Measurements from ENCODE around the gene SLC4A1AP. TPM values are rescaled to one million over a fixed set of nuclear protein-coding genes. Genes with fewer than 3 reads are reported as not detected.

SLC4A1AP gene
- total and polyA plus RNA-seq, 9 of the 15 experiments (the other 6 are each of a cell fraction or from before 2014, with no cell fraction given): 8.1 to 40.5 (median 35.3) TPM

- TF ChIP-seq, protein P1, sequence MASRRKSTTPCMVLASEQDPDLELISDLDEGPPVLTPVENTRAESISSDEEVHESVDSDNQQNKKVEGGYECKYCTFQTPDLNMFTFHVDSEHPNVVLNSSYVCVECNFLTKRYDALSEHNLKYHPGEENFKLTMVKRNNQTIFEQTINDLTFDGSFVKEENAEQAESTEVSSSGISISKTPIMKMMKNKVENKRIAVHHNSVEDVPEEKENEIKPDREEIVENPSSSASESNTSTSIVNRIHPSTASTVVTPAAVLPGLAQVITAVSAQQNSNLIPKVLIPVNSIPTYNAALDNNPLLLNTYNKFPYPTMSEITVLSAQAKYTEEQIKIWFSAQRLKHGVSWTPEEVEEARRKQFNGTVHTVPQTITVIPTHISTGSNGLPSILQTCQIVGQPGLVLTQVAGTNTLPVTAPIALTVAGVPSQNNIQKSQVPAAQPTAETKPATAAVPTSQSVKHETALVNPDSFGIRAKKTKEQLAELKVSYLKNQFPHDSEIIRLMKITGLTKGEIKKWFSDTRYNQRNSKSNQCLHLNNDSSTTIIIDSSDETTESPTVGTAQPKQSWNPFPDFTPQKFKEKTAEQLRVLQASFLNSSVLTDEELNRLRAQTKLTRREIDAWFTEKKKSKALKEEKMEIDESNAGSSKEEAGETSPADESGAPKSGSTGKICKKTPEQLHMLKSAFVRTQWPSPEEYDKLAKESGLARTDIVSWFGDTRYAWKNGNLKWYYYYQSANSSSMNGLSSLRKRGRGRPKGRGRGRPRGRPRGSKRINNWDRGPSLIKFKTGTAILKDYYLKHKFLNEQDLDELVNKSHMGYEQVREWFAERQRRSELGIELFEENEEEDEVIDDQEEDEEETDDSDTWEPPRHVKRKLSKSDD (conservative IDR thresholded peaks at IDR 0.05; ENCODE audit: low read length): no peak
Observed at GRCh38 chr2:27710640-27711430, 47.1 kb downstream of the SLC4A1AP start (continued).

- H3K79me2 ChIP-seq (ENCODE audit: control insufficient read depth, insufficient read depth, low read length): no peaks in the 10 kb centered on the region
- CTCF ChIA-PET (ENCODE audit: low intra/inter-chr PET ratio): no interaction called here
- FAIRE-seq (no peak), ATAC-seq (no peak), DNase-seq (ENCODE audit: extremely low read depth in 1 of 4, low spot score in 3 of 4) (no peak)
- H3K9me3 ChIP-seq (replicated peaks; ENCODE audit: control insufficient read depth, insufficient read depth, low read depth, low read length): no peaks in the 10 kb centered on the region
- no peaks in the 10 kb centered on the region for H3K36me3 ChIP-seq (ENCODE audit: control insufficient read depth, insufficient read depth, low read length)
- intact Hi-C loops (cut with micrococcal nuclease): no loop called here
- no peak overlapping the region for H2AFZ ChIP-seq (ENCODE audit: low read depth, low read length)
- no peak overlapping the region for H3K4me3 ChIP-seq
- H3K9ac ChIP-seq (ENCODE audit: insufficient read depth in 1 of 2, low read depth in 2 of 2, low read length in 2 of 2): no peak overlapping the region
- H4K20me1 ChIP-seq (replicated peaks; ENCODE audit: control insufficient read depth, insufficient read depth, low read length): no peaks in the 10 kb centered on the region
- in situ Hi-C loops (cut with MboI): no loop called here
- no peaks in the 10 kb centered on the region for H3K9me1 ChIP-seq (ENCODE audit: control insufficient read depth, insufficient read depth, low read length)
- no TSS peak for BruUV-seq (replicated peaks)
- H3K27me3 ChIP-seq (ENCODE audit: control insufficient read depth in 2 of 2, insufficient read depth in 2 of 2, low read length in 2 of 2): peaks cover 16 to 21% of the 10 kb centered on the region in 2 experiments; a peak in 4 of 5 replicates
- WGBS (ENCODE audit: insufficient coverage, low coverage, missing lambda C conversion rate): 0% methylated on average over 5 of the region's 5 CpGs
- POLR2A ChIA-PET: no interaction called here
- peaks cover 0 to 13% of the 10 kb centered on the region in 2 experiments; a peak in 3 of 5 replicates for H3K4me1 ChIP-seq (replicated peaks in 1 of 2; ENCODE audit: control insufficient read depth in 2 of 2, insufficient read depth in 2 of 2, low read length in 2 of 2)
- no peak overlapping the region for H3K27ac ChIP-seq (ENCODE audit: extremely low read depth, low read depth, low read length)
- no peak overlapping the region for H3K4me2 ChIP-seq (ENCODE audit: insufficient read depth, low read length)
- no peak for TF ChIP-seq THRA (IDR thresholded peaks at IDR 0.05)
- TF ChIP-seq CLOCK (CRISPR knock-in tag; IDR thresholded peaks at IDR 0.05; ENCODE audit: borderline replicate concordance): no peak
- TF ChIP-seq NUFIP1 (IDR thresholded peaks at IDR 0.05; ENCODE audit: partially characterized antibody): no peak
- TF ChIP-seq SMAD3 (CRISPR knock-in tag; conservative IDR thresholded peaks at IDR 0.05): no peak
- no peak for TF ChIP-seq TAF9B (IDR thresholded peaks at IDR 0.05; ENCODE audit: partially characterized antibody)
- no peak for TF ChIP-seq ELF2 (CRISPR knock-in tag; IDR thresholded peaks at IDR 0.05)
- TF ChIP-seq NR4A1 (CRISPR knock-in tag; IDR thresholded peaks at IDR 0.05): no peak
- no peak for TF ChIP-seq NR4A1 (tag; IDR thresholded peaks at IDR 0.05)
- no peak for TF ChIP-seq ZNF217 (CRISPR knock-in tag; IDR thresholded peaks at IDR 0.05)
- TF ChIP-seq PCBP2 (IDR thresholded peaks at IDR 0.05; ENCODE audit: low read depth, low read length, poor library complexity, severe bottlenecking): no peak
- TF ChIP-seq RBM17 (IDR thresholded peaks at IDR 0.05; ENCODE audit: borderline replicate concordance, low read depth, low read length): no peak
- no peak for TF ChIP-seq SAFB (IDR thresholded peaks at IDR 0.05; ENCODE audit: borderline replicate concordance, low read depth, low read length)
- TF ChIP-seq ZNF3 (CRISPR knock-in tag; IDR thresholded peaks at IDR 0.05): no peak
Observed at GRCh38 chr2:27711804-27712203, 48.1 kb downstream of the SLC4A1AP start.
